ENCODE data around the gene VSIG8. TPM values are rescaled to one million over a fixed set of nuclear protein-coding genes. Genes with fewer than 3 reads are reported as not detected.

VSIG8 gene
- total RNA-seq, 4 donors from 2014 or later: 0.38 to 7.8 (median 1.8) TPM

- 33% methylated on average over 1 of the region's 3 CpGs; no CpG with 5 or more reads in 1 of the 2 donors for WGBS, 2 donors
Observed at GRCh38 chr1:159860456-159860855, 2.0 kb downstream of the VSIG8 start.

GRCh38 chr1:159859767-159860322, 2.6 kb downstream of the VSIG8 start:
- Histone ChIP-seq H3K4me3 (no peak overlapping the region), H3K27ac (peak overlapping the region; percentile 42 to 89 (median 84)), H3K36me3 (no peaks in the 10 kb centered on the region), H3K4me1 (peaks cover 14 to 57% (median 23%) of the 10 kb centered on the region in 3 donors), H3K9me3 (no peaks in the 10 kb centered on the region), H3K27me3 (no peaks in the 10 kb centered on the region)
- 39 to 57% methylated on average over 4 to 6 of the region's 7 CpGs for WGBS, 2 donors
- intact Hi-C loops (cut with DNase I): no loop called here
- no peak for TF ChIP-seq POLR2A (IDR thresholded peaks at IDR 0.05)
- TF ChIP-seq CTCF (IDR thresholded peaks at IDR 0.05): no peak
- DNase-seq: no peak

More at GRCh38 chr1:159860456-159860855, 2.0 kb downstream of the VSIG8 start:
- no peaks in the 10 kb centered on the region for H3K9me3 ChIP-seq
- peak overlapping the region; percentile 42 to 89 (median 84) for H3K27ac ChIP-seq
- peaks cover 8 to 57% (median 18%) of the 10 kb centered on the region in 3 donors for H3K4me1 ChIP-seq
- DNase-seq: no peak
- TF ChIP-seq POLR2A (IDR thresholded peaks at IDR 0.05) (no peak), CTCF (IDR thresholded peaks at IDR 0.05) (no peak)
- H3K36me3 ChIP-seq: no peaks in the 10 kb centered on the region
- intact Hi-C loops (cut with DNase I): no loop called here
- no peak overlapping the region for H3K4me3 ChIP-seq
- no peaks in the 10 kb centered on the region for H3K27me3 ChIP-seq

GRCh38 chr1:159857889-159858288, 4.6 kb downstream of the VSIG8 start:
- 91% methylated on average over 5 of the region's 6 CpGs; no CpG with 5 or more reads in 1 of the 2 donors for whole genome bisulfite sequencing, 2 donors
- Histone ChIP-seq H3K36me3 (no peaks in the 10 kb centered on the region), H3K9me3 (no peaks in the 10 kb centered on the region), H3K27me3 (no peaks in the 10 kb centered on the region), H3K27ac (peak overlapping the region in 1 of 4 donors; percentile 89), H3K4me1 (peaks cover 14 to 73% (median 29%) of the 10 kb centered on the region in 3 donors), H3K4me3 (no peak overlapping the region)
- DNase-seq: no peak
- TF ChIP-seq CTCF (IDR thresholded peaks at IDR 0.05) (no peak), POLR2A (IDR thresholded peaks at IDR 0.05) (no peak)
- intact Hi-C loops (cut with DNase I): no loop called here

- no peak for DNase-seq
- 94 to 100% methylated on average over 1 of the region's 1 CpG for WGBS, 2 donors
- no peak overlapping the region for H3K4me3 ChIP-seq
- no peaks in the 10 kb centered on the region for H3K9me3 ChIP-seq
- H3K27me3 ChIP-seq: no peaks in the 10 kb centered on the region
- peaks cover 14 to 67% (median 29%) of the 10 kb centered on the region in 3 donors for H3K4me1 ChIP-seq
- TF ChIP-seq CTCF (IDR thresholded peaks at IDR 0.05) (no peak), POLR2A (IDR thresholded peaks at IDR 0.05) (no peak)
- no peaks in the 10 kb centered on the region for H3K36me3 ChIP-seq
- intact Hi-C loops (cut with DNase I): no loop called here
- peak overlapping the region in 2 of 4 donors; percentile 26 to 98 for H3K27ac ChIP-seq
Observed at GRCh38 chr1:159856576-159856975, 5.9 kb downstream of the VSIG8 start.

GRCh38 chr1:159855709-159856108, 6.7 kb downstream of the VSIG8 start:
- Histone ChIP-seq H3K27ac (peak overlapping the region in 3 of 4 donors; percentile 37 to 98 (median 95)), H3K4me3 (peak overlapping the region in 1 of 4 donors; percentile 83), H3K27me3 (no peaks in the 10 kb centered on the region), H3K4me1 (peaks cover 13 to 58% (median 28%) of the 10 kb centered on the region in 3 donors), H3K36me3 (no peaks in the 10 kb centered on the region), H3K9me3 (no peaks in the 10 kb centered on the region)
- DNase-seq: no peak
- WGBS, 2 donors: 83 to 87% methylated on average over 5 to 15 of the region's 34 CpGs
- intact Hi-C loops (cut with DNase I): no loop called here
- TF ChIP-seq POLR2A (IDR thresholded peaks at IDR 0.05) (no peak), CTCF (IDR thresholded peaks at IDR 0.05) (no peak)
